ENCODE measurements around the gene STRA6.

STRA6 gene

DNA sequence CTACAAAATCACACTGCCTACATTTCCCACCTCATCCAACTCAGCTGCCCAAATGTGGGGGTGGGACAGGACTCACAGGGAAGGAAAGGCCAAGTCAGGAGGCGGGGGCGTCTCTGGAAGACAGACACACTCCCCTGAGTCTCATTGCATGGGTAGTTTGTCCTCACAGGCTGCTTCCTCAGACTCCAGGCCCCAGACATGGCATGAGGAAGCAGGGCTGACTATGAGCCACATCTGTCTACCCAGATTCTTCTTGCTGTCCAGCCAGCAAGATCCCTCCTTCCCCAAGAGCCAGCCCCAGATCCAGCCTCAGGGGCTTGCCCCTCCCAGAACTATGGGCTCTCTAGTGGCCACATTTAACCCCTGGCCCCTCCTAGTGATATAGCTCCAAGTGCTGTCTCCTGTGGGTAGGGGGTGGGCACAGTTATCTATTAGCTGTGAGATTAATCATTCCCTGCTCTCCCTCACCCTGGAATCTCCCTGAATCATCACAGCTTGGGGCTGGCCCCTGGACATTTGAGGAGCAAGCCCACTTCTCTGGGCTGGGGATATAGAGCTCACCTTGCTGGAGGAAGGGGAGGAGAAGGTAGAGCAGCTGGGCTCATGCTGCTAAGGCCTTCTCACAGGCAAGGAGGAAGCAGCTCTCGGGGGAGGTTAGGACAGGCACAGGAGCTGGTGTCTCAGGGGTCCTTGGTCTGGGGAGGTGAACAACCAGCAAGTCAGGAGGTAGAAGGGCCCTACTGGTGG, 31.4 kb upstream of the STRA6 start:
- DNase-seq (ENCODE audit: low spot score) (no peak), ATAC-seq (ENCODE audit: low read depth) (no peak)
- TF ChIP-seq, protein P1, sequence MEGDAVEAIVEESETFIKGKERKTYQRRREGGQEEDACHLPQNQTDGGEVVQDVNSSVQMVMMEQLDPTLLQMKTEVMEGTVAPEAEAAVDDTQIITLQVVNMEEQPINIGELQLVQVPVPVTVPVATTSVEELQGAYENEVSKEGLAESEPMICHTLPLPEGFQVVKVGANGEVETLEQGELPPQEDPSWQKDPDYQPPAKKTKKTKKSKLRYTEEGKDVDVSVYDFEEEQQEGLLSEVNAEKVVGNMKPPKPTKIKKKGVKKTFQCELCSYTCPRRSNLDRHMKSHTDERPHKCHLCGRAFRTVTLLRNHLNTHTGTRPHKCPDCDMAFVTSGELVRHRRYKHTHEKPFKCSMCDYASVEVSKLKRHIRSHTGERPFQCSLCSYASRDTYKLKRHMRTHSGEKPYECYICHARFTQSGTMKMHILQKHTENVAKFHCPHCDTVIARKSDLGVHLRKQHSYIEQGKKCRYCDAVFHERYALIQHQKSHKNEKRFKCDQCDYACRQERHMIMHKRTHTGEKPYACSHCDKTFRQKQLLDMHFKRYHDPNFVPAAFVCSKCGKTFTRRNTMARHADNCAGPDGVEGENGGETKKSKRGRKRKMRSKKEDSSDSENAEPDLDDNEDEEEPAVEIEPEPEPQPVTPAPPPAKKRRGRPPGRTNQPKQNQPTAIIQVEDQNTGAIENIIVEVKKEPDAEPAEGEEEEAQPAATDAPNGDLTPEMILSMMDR (IDR thresholded peaks at IDR 0.05; ENCODE audit: poor library complexity, severe bottlenecking) = no peak
- Histone ChIP-seq H3K27ac (ENCODE audit: poor library complexity, severe bottlenecking) (no peak overlapping the region), H3K4me1 (ENCODE audit: insufficient read depth, poor library complexity, severe bottlenecking) (no peaks in the 10 kb centered on the region), H3K4me3 (ENCODE audit: severe bottlenecking) (no peak overlapping the region), H3K36me3 (ENCODE audit: low read depth) (no peaks in the 10 kb centered on the region), H3K27me3 (ENCODE audit: insufficient read depth, poor library complexity, severe bottlenecking) (no peaks in the 10 kb centered on the region), H3K9me3 (ENCODE audit: severe bottlenecking) (no peaks in the 10 kb centered on the region)

DNA sequence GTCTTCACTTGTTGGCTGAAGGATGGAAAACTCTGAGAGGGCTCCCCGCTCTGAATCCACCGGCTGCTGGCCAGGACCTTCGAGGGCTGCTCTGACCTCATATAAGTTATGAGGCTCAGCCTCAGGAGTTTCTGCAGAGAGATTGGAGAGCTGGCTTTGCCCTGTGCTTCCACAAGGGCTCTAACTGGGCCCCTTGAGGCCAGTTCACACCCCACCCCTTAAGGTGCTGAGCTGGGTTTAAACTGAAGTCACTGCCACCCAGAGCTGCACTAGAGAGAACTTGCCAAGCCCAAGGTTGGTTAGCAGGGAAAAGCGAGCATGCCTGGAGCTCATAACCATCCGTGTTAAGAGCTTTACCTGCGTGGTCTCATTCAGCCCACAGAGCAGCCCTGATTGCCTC, 30.8 kb upstream of the STRA6 start:
- no peak for DNase-seq (ENCODE audit: low spot score)
- Histone ChIP-seq H3K4me3 (ENCODE audit: severe bottlenecking) (no peak overlapping the region), H3K27me3 (ENCODE audit: insufficient read depth, poor library complexity, severe bottlenecking) (no peaks in the 10 kb centered on the region), H3K27ac (ENCODE audit: poor library complexity, severe bottlenecking) (no peak overlapping the region), H3K36me3 (ENCODE audit: low read depth) (no peaks in the 10 kb centered on the region), H3K9me3 (ENCODE audit: severe bottlenecking) (no peaks in the 10 kb centered on the region), H3K4me1 (ENCODE audit: insufficient read depth, poor library complexity, severe bottlenecking) (no peaks in the 10 kb centered on the region)
- ATAC-seq (ENCODE audit: low read depth) = no peak
- TF ChIP-seq, protein P1 (IDR thresholded peaks at IDR 0.05; ENCODE audit: poor library complexity, severe bottlenecking) = no peak

GRCh38 chr15:74231475-74231874, 28.9 kb upstream of the STRA6 start:
- Histone ChIP-seq H3K27ac (ENCODE audit: poor library complexity, severe bottlenecking) (no peak overlapping the region), H3K4me1 (ENCODE audit: insufficient read depth, poor library complexity, severe bottlenecking) (no peaks in the 10 kb centered on the region), H3K9me3 (ENCODE audit: severe bottlenecking) (no peaks in the 10 kb centered on the region), H3K4me3 (ENCODE audit: severe bottlenecking) (no peak overlapping the region), H3K36me3 (ENCODE audit: low read depth) (no peaks in the 10 kb centered on the region), H3K27me3 (ENCODE audit: insufficient read depth, poor library complexity, severe bottlenecking) (no peaks in the 10 kb centered on the region)
- DNase-seq (ENCODE audit: low spot score) (no peak), ATAC-seq (ENCODE audit: low read depth) (no peak)
- TF ChIP-seq, protein P1 (IDR thresholded peaks at IDR 0.05; ENCODE audit: poor library complexity, severe bottlenecking) = no peak

GRCh38 chr15:74229686-74230085, 27.1 kb upstream of the STRA6 start:
- TF ChIP-seq, protein P1 (IDR thresholded peaks at IDR 0.05; ENCODE audit: poor library complexity, severe bottlenecking) = no peak
- H3K4me1 ChIP-seq (ENCODE audit: insufficient read depth, poor library complexity, severe bottlenecking) = no peaks in the 10 kb centered on the region
- DNase-seq (ENCODE audit: low spot score) = no peak
- H3K36me3 ChIP-seq (ENCODE audit: low read depth) = no peaks in the 10 kb centered on the region
- no peaks in the 10 kb centered on the region for H3K27me3 ChIP-seq (ENCODE audit: insufficient read depth, poor library complexity, severe bottlenecking)
- H3K4me3 ChIP-seq (ENCODE audit: severe bottlenecking) = no peak overlapping the region
- no peaks in the 10 kb centered on the region for H3K9me3 ChIP-seq (ENCODE audit: severe bottlenecking)
- H3K27ac ChIP-seq (ENCODE audit: poor library complexity, severe bottlenecking) = no peak overlapping the region
- no peak for ATAC-seq (ENCODE audit: low read depth)

- TF ChIP-seq, protein P1 (IDR thresholded peaks at IDR 0.05; ENCODE audit: poor library complexity, severe bottlenecking) = no peak
- Histone ChIP-seq H3K9me3 (ENCODE audit: severe bottlenecking) (no peaks in the 10 kb centered on the region), H3K27me3 (ENCODE audit: insufficient read depth, poor library complexity, severe bottlenecking) (no peaks in the 10 kb centered on the region), H3K36me3 (ENCODE audit: low read depth) (no peaks in the 10 kb centered on the region), H3K4me3 (ENCODE audit: severe bottlenecking) (no peak overlapping the region), H3K27ac (ENCODE audit: poor library complexity, severe bottlenecking) (no peak overlapping the region), H3K4me1 (ENCODE audit: insufficient read depth, poor library complexity, severe bottlenecking) (no peaks in the 10 kb centered on the region)
- DNase-seq (ENCODE audit: low spot score) (no peak), ATAC-seq (ENCODE audit: low read depth) (no peak)
Observed at GRCh38 chr15:74228723-74229081, 26.1 kb upstream of the STRA6 start.

Data from RWPE2 (cell line).